Cerebellar cortex (tissue), 1 donor: ENCODE data around the gene INTS11.

Source experiments
- DNase-seq: peaks from one replicate; pipeline ENCODE4 v3.0.0-alpha.2; 2015; ENCODE audit warnings: low spot score

INTS11 gene

GRCh38 chr1:1285102-1285571 is 39.3 kb downstream of the INTS11 start:
- DNase-seq, result no peak

DNA sequence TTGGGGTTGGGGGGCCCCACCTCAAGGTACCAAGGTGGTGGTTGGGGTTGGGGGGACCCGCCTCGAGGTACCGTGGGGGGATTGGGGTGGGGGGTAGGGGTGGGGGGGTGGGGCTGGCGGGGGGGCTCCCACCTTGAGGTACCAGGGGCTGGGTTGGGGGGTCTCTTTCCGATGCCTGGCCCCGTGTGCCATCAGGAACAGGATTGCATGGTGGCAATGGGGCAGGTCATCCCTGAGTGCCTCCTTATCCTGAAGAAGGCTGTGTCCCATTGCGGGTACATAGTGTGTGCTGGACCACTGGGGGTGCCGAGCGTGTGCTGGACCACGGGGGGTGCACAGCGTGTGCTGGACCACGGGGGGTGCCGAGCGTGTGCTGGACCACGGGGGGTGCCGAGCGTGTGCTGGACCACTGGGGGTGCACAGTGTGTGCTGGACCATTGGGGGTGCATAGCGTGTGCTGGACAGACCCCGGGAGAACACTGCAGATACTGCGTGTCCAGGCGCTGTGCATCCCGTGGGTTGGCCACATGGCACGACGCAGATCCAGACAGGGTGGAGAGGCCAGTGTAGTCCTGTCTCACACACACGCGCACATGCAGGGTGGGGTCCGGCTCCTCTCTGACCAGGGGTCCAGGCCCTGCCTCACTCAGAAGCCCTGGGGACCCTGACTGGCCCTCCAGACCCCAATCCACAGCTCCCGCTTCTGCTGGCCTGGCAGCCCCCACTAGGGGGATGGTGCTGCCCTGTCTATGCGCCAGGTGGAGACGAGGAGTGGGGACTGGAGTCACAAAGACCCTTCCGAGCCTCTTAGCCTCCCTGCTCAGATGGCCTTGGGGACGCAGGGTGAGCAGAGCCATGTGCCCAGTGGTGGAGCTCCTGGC is 40.0 kb downstream of the INTS11 start:
- no peak for DNase-seq

DNA sequence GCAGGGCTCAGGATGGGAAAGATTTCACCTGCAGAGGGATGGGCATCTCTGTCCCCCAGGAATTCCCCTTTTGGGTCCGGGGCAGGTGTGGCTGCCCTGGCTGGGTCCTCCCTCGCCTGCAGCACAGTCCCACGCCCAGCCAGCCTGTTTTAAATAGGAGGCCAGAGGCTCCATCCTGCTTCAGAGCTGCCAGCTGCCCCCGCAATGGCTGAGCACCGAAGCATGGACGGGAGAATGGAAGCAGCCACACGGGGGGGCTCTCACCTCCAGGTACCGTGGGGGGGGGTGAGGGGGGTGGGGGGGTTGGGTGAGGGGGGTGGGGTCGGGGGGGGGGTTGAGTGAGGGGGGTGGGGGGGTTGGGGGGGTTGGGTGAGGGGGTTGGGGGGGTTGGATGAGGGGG is 40.6 kb downstream of the INTS11 start:
- peak; percentile 11 for DNase-seq

DNA sequence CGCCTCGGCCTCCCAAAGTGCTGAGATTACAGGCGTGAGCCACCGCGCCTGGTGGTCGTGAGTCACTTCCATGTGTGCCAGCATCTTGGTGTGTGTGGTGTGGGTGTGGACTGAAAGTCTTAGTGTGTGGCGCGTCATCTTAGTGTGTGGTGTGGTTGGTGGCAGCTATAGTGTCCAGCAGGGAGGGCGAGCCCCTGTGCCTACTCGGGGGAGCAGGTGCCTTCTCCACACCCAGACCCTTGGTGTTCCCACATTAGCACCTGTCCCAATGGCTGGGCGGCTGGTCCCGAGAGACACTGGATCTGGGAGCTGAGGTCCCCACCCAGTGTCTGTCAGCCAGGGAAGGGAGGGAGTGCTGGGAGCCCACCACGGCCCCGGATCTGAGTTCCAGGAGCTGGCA is 41.5 kb downstream of the INTS11 start:
- DNase-seq, result no peak

- peak; percentile 44 for DNase-seq
Observed at GRCh38 chr1:1281533-1282321, 42.7 kb downstream of the INTS11 start.

DNA sequence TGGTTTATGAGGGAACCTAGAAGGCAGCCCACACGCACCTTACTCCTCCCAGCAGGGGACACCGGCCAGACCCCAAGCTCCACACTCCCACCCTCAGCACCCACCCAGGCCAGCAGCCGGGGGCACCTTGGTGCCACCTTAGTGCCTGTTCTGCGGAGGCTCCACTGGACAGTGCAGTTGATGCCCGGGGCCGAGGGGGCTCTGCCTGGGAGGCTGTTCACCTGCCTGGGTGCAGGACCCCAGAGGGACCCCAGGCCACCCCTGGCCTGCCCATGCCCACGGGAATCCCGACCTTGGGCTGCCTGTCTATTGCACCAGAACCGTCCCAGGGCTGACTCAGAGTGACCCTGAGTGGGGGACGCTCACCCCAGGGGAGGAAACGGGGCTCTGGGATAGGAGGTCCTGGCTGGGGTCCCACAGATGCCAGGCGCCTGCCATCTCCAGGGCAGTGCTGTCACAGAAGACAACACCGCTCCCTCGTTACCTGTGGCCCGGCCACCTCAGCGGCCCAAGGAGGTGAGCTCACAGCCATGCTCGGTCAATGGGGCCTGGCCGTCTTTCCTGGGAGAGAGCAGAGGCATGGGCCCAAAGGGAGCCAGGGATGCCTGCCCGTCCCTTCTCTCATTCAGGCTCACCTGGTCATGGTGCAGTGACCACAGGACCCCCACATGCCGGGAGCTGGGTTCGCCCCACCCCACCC is 43.5 kb downstream of the INTS11 start:
- DNase-seq, result no peak

DNA sequence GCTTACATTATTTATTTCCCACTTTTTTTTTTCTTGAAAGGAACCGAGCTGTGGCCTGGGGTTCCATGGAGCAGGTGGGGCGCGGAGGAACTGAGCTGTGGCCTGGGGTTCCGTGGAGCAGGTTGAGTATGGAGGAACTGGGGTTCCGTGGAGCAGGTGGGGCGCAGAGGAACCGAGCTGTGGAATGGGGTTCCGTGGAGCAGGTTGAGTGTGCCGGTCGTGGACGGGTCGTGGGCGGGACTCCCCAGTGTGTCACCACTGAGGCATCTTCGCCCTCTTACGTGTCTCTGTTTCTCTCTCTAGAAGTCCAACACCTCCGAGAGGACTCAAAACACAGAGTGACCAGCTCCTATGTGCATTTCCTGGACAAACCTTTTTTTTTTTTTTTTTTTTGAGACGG is 45.4 kb downstream of the INTS11 start:
- DNase-seq, result no peak

DNA sequence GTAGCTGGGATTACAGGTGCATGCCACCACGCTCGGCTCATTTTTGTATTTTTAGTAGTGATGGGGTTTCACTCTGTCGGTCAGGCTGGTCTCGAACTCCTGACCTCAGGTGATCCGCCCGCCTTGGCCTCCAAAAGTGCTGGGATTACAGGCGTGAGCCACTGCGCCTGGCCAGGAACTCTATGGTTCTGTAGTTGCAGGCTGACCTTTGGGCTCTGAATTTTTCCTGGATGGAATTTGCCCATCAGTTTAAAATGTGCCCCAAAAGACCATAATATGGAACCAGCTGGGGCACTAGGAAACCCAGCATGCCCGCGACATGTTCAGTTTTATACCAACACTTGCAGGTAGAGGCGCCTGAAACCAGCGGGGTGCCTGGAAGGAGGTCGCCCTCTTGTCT is 45.8 kb downstream of the INTS11 start:
- no peak for DNase-seq

DNA sequence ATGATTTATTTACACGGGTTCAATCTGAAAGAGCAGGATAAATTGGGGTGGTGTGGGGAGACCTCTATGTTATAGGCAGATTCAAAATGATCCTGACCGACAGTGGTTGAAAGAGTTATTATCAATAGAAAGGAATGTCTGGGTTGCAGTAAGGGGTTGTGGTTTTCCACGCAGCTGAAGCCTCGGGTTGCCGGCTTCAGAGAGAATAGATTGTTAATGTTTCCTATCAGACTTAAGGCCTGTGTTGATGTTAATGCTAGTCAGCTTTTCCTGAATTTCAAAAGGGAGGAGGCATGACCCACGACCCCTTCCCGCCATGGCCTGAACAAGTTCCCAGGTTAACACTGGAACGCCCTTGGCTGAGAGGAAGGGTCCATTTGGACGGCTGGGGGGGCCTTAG is 48.6 kb downstream of the INTS11 start:
- no peak for DNase-seq

DNA sequence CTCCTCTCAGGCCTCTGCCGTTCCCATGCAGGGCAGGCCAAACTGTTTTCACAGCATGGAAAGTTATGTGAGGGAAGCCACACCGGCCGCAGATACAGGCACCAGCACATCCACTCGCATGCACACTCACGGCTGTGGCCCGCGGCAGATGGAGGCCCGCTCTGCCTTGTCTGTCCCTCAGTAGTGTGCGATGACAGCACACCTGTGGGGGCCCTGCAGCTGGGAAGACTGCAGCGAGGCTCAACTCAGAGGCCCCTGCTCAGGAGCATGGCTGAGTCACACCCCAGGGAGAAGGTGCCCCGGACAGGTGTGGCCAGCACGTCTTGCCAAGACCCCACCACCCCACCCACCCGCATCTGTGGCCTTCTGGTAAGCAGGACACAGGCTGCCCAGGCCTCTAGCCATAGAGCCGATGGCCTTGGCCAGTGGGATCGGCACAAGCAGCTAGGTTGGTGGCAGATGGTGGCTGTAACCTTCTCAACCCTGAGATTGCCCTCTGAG is 49.5 kb downstream of the INTS11 start:
- no peak for DNase-seq

- DNase-seq, result peak; percentile 8
Observed at GRCh38 chr1:1274299-1274930, 50.0 kb downstream of the INTS11 start.

DNA sequence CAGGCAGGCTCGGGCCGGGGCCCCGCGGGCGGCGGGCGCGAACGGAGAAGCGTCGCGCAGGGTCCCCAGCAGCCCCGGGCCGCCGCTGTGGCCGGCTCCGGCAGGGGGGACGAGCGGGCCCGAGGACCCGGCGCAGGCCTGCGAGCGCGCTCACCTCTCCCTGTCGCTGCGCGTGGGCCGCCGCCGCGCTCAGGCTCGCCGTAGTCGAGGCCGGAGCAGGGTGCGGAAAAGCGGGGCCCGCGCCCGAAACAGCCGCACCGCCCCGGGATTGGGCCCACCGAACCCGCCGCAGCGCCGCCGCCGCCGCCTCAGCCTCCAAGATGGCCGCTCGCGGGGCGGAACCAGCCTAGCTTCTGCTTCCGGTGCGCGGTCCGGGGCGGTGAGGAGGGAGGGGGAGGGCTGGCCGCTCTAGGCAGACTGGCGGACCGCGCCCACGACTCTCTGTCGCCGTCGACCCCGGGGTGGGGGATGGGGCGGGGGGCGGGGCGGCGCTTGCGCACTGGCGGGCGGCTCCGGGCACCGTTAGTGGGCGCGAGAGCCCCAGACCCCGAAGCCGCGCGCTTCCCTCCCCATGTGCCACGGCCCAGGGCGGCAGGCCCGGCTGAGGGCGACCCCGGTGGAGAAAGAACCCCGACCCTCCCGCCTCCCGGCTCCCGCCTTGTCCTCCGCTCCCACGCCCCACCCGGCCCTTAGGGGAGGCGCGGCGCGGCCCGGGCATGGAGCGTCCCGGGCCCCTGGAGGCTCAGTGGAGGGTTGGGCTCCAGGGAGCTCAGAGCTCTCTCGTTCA is 50.8 kb downstream of the INTS11 start, which contains the start of gene UBE2J2:
UBE2J2 (minus strand) TSS at position 343 of the 787 bp plus-strand sequence. CDS start 5,862 bp downstream, outside the sequence.
- DNase-seq, result peak; percentile 88

GRCh38 chr1:1273209-1273511 is 51.3 kb downstream of the INTS11 start:
- DNase-seq, result no peak

DNA sequence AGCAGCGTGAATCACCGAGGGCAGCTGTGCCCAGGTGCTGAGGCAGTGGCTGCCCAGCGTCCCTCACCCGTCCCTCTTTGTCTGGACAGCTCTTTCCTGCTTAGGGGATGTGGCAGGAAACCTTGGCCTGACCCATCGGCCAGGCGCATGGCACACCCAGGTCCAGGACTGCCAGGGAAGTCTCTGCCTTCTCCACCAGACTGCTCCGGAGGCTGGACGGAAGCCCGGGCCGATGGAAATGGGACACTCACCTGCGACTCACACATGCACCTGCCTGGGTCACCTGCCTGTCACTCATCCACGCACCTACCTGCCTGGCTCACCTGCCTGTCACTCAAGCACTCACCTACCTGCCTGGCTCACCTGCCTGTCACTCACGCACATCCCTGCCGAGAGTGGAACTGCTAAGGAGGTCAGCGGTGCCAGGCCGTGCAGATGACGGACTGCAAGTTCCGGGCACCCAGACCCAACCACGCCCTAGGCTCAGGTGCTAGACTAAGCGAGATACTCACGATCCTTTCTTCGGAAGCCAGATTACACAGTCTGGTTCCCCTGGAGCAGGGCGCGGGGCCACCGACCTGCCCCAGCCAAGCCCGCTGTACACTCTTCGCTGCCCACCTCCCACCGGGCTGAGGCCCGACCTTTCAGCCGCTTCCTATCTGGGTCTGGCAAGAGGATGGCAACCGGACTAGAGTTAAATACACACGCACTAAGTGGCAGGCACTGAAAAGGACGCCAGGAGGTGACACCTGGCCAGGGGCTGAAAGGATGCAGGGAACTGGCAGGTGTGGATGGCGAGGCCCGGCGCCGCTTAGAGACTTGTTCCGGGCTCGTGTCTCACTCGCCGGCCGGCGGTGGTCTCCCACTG is 51.9 kb downstream of the INTS11 start:
- DNase-seq, result no peak

DNA sequence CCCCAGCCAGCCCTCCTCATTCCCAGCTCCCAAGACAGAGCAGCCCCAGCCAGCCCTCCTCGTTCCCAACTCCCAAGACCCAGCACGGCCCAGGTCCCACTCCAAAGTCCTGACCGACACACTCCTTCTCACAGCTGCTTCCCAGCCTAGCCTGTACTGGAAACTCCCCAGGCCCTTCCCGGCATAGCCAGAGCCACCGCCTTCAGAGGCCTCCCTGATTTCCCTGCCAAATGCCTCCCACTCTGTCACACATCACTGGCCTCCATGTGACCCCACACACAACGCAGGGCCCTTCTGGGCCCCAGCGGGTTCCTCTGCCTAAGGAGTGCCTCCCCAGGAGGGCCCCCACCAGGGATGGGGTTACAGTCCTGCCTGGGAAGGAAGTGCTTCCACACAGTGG is 53.6 kb downstream of the INTS11 start:
- DNase-seq, result no peak

DNA sequence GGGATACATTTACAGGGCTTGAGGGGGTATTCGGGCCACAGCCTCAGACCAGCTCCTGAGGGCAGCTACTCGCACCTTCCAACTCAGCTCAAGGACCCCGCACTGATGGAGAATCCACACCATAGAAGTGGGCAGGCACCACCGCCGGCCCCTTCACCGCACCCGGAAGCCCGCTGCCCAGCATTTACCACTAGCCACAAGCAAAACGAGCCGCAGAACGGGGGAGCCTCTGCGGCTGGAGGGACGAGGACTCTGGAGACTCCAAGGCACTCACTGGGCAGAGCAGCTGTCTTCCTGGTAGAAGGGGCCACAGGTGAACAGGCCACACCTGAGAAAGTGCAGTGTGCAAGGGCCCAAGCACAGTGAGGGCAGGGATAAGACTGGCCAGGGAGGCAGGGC is 56.2 kb downstream of the INTS11 start:
- no peak for DNase-seq

GRCh38 chr1:1267488-1268283 is 56.8 kb downstream of the INTS11 start:
- DNase-seq, result no peak

GRCh38 chr1:1264868-1265272 is 59.6 kb downstream of the INTS11 start:
- no peak for DNase-seq

DNA sequence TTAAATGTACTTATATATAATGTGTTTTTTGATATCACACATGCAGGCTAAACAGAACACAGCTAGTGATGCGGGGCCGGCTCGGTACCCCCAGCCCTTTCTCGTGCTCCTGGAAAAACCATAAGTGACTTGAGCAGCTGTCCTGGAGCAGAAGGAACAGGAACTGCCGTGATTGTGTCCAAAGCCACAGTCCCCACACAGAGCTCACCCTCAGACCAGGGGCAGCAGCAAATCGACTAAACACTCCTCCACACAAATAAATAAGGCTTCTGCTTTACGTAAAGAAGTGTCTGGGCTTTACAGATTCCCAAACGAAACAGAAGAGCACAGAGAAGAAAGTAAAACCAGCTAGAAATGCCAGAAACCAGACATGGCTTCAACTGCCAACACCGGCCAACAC is 60.4 kb downstream of the INTS11 start:
- no peak for DNase-seq
